CD4-positive, alpha-beta T cell treated with Interleukin-6 for 4 hours (primary cell): Measurements from ENCODE around the gene HEATR5A.
"Not testable (repeated sequence)": the region's sequence is repeated elsewhere in the genome, so short reads cannot be mapped to it uniquely, and the experiment has no call there.

Experiments used
- DNase-seq: peaks from one replicate; pipeline ENCODE4 v3.0.0-alpha.2; 2020; ENCODE audit warnings: mixed read lengths

HEATR5A gene

DNA sequence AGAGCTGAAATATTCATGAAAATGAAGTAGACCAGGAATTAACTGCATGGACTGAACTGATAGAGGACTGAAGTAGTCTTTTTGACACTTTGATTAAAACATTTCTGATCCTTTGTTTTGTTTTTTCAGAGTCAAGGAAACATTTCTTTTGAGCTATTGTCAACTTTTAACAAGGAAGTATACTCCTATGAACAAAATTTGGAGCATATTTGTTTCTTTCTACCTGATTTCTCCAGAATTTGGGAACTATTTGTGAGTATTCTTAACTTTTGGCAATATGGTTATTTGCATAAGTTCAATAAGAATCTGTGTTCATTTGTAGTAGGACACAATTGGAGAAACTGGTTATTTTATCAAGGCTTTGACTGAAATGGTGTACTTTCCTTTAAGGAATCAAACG, 141.5 kb downstream of the HEATR5A start:
- no peak for DNase-seq

GRCh38 chr14:31277085-31277484, 143.3 kb downstream of the HEATR5A start:
- no peak for DNase-seq

DNA sequence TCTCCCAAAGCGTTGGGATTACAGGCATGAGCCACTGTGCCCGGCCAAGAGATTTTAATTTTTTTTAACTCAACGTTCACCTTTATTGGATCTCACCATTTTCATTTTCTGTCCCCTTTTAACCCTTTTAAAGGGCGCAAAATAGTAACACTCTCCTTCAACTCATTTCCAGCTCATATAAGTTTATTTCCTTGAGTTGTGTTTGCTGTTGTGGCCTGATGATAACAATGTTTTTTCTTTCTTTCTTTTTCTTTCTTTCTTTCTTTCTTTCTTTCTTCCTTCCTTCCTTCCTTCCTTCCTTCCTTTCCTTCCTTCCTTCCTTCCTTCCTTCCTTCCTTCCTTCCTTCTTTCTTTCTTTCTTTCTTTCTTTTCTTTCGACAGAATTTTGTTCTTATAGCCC, 143.9 kb downstream of the HEATR5A start:
- not testable (repeated sequence) for DNase-seq

GRCh38 chr14:31275731-31276130, 144.6 kb downstream of the HEATR5A start:
- DNase-seq, result no peak

DNA sequence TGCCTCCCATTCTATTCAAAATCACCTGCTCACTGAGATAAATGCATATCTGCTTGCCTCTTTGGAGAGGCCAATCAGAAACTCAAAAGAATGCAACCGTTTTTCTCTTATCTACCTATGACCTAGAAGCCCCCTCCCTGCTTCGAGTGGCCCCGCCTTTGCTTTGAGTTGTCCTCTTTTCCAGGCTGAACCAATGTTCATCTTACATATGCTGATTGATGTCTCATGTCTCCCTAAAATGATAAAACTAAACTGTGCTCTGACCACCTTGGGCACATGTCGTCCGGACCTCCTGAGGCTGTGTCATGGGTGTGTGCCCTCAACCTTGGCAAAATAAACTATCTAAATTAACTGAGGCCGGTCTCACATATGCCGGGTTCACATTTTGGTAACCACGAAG, 148.7 kb downstream of the HEATR5A start:
- no peak for DNase-seq

DNA sequence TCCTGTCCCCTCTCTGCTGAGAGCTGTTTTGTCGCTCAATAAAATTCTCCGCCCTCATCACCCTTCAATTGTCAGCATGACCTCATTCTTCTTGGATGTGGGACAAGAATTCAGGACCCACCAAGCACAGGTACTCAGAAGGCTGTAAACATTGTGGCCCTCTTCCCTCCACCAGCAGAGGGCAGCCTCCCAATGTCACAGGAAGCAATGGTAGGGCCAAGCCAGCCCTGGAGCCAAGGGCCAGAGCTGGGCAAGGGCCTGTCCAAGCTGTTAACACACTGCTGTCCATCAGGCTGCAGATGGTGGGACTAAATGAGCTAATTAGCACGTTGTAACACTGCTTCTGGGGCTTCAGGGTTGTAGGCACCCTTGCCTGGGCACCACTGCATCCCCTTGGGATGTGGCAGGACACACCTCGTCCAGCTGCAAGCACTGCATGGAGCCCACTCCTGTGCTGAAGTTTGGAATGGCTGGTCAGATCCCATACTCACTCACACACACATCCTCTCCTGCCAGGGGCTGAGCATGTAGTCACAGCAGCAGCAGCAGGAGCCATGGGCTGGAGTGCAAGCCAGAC, 150.1 kb downstream of the HEATR5A start:
- DNase-seq, result peak; percentile 7

GRCh38 chr14:31269634-31270195, 150.6 kb downstream of the HEATR5A start:
- DNase-seq, result no peak

GRCh38 chr14:31268216-31268615, 152.1 kb downstream of the HEATR5A start:
- DNase-seq, result no peak

- DNase-seq, result no peak
Observed at GRCh38 chr14:31266437-31267331, 153.7 kb downstream of the HEATR5A start.

DNA sequence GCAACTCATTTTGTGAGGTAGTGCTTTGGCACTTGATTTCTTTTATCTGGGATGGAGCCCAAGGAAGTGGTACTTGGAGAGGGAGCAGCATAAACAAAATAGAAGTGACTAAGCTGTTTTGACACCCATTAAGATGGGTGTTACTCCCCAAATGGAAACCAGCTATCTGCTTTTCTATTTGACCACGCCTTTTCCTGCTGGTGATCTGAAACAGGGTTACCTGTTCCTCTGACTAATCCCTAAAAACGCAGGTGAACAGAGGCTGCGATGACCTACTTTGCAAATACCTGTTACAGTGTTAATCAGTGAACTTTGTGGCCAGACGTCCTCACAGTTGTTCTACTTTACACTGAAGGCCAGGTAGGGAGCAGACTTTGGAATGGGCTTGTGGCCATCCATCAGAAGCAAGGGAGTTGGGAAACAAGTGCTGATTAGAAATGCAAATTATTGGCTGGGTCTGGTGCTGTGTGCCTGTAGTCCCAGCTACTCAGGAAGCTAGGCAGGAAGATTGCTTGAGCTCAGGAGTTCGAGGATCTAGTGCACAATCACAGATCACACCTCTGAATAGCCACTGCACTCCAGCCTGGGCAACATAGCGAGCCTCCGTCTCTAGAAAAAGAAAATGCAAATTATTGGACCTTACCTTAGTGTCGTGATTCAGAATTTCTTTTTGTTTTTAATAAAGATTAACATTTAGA, 154.5 kb downstream of the HEATR5A start:
- peak; percentile 10 for DNase-seq

DNA sequence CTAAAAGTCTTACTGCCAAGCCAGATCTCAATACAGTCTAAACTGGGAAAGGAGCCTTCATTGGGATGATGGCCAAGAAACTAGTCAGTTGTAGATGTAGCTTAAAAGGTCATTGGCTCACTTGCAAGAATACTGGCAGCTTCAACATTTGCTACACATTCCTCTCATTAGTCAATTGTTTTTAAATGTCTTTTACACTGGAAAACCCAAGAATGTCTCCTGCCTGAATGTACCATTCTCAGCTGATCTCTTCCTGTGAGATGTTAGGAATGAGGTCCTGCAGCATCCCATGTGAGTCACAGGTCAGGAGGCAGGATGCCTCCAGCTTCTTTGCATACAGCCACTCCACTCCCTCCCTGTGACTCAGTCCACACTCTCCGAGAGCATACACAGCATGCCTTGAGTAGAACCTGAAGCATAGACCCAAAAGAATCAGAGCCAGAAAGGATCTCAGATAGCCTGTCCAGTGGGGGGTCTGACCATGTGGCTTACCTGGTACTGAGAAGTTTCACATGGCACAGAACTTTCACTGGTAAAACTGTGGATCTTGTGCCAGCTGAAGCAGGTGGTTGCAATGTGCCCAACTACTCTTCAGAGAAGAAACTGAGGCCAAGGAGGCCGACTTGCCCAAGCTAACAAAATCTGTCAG, 156.7 kb downstream of the HEATR5A start:
- DNase-seq, result no peak

DNA sequence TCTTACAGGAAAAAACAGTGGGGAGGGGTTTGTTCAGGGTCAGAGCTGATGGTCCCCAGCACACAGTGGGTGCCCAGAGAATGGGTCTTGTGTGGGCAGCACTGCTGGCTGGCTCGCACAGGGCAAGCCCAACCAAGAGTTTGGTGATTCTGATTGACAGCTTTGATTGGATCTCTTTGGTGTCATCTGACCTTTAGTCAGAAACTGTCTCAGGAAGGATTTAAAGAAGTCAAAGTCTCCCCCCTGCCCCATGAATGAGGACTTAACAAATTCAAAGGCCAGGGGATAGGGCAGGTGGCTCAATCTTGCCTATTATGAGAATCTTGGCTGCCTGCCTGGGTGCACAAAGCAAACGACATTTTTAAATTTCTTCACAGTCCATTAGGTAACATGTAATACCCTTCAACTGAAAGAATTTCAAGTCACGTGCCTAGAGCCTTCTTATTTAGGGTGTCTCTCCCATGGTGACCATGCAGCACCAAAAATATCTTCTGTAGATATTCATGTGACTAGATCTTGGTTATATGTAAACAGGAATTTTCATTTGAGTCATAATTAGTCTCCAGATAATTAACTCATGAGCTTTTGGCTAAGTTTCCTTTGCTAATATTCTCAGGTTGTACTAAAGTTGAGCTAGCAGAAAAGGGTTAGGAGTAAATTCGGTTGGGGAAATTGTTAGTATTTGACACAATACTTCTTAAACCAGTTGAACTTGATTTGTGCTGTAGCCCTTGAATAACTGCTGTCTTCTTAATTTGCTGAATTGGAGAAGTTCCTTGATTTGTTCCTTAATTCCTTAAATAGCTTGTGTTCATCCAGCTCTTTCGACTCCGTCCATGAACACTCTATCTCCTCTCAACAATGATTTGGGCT, 158.3 kb downstream of the HEATR5A start:
- DNase-seq, result no peak

DNA sequence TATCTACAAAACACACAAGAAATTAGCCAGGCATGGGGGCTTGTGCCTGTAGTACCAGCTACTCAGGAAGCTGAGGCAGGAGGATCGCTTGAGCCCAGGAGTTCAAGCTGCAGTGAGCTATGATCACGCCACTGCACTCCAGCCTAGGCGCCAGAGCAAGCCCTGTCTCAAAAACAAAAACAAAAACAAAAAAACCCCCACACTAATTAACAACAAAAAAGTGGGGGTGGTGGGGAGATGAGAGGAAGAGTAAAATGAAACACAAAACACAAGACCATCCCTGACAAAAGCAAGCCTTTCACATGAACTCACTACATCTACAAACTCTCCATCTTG, 158.9 kb downstream of the HEATR5A start:
- DNase-seq, result no peak

GRCh38 chr14:31259040-31259435, 161.3 kb downstream of the HEATR5A start:
- not testable (repeated sequence) for DNase-seq

- no peak for DNase-seq
Observed at GRCh38 chr14:31258427-31259039, 161.8 kb downstream of the HEATR5A start.

- DNase-seq, result not testable (repeated sequence)
Observed at GRCh38 chr14:31257554-31258426, 162.6 kb downstream of the HEATR5A start.

GRCh38 chr14:31257244-31257553, 163.2 kb downstream of the HEATR5A start:
- DNase-seq, result no peak

- no peak for DNase-seq
Observed at GRCh38 chr14:31256534-31257243, 163.7 kb downstream of the HEATR5A start.

DNA sequence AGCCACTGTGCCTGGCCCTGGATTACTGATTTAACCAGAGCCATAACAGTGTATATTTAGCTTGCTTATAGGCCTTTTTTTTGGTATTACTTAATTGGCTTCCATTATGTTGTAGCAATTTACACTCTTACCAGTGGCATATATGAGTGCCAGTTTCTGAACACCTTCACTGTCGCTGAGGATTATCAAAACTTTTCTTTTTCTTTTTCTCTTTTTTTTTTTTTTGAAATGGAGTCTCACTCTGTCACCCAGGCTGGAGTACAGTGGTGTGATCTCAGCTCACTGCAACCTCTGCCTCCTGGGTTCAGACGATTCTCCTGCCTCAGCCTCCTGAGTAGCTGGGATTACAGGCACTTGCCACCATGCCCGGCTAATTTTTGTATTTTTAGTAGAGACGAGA, 164.4 kb downstream of the HEATR5A start:
- DNase-seq, result not testable (repeated sequence)

DNA sequence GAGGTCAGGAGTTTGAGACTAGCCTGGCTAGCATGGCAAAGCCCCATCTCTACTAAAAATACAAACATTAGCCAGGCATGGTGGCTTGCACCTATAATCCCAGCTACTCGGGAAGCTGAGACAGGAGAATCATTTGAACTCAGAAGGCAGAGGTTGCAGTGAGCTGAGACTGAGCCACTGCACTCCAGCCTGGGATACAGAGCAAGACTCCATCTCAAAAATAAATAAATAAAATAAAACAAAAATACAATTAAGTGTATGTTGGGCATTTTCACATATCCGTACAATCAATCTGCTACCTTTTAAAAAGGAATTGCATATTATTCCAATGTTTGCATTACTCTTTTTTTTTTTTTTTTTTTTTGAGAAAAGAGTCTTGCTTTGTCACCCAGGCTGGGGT, 165.1 kb downstream of the HEATR5A start:
- DNase-seq, result no peak
